ENCODE measurements around the gene GAB2.

Gene GAB2

GRCh38 chr11:78213526-78214330 lies 203.9 kb downstream of the GAB2 start:
- DNase-seq = no peak
- Mint-ChIP-seq H3K4me3 (no peak overlapping the region), H3K27me3 (ENCODE audit: low read depth, poor library complexity) (no peaks in the 10 kb centered on the region), H3K4me1 (no peaks in the 10 kb centered on the region), H3K27ac (no peak overlapping the region), H3K9me3 (peaks cover 6% of the 10 kb centered on the region), H3K36me3 (ENCODE audit: low read depth) (peaks cover 49% of the 10 kb centered on the region)
- TF ChIP-seq, protein P1, sequence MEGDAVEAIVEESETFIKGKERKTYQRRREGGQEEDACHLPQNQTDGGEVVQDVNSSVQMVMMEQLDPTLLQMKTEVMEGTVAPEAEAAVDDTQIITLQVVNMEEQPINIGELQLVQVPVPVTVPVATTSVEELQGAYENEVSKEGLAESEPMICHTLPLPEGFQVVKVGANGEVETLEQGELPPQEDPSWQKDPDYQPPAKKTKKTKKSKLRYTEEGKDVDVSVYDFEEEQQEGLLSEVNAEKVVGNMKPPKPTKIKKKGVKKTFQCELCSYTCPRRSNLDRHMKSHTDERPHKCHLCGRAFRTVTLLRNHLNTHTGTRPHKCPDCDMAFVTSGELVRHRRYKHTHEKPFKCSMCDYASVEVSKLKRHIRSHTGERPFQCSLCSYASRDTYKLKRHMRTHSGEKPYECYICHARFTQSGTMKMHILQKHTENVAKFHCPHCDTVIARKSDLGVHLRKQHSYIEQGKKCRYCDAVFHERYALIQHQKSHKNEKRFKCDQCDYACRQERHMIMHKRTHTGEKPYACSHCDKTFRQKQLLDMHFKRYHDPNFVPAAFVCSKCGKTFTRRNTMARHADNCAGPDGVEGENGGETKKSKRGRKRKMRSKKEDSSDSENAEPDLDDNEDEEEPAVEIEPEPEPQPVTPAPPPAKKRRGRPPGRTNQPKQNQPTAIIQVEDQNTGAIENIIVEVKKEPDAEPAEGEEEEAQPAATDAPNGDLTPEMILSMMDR (IDR thresholded peaks at IDR 0.05) = no peak

- H3K4me3 Mint-ChIP-seq = no peak overlapping the region
- no peak overlapping the region for H3K27ac Mint-ChIP-seq
- no peak for DNase-seq
- peaks cover 6% of the 10 kb centered on the region for H3K9me3 Mint-ChIP-seq
- TF ChIP-seq, protein P1 (IDR thresholded peaks at IDR 0.05) = no peak
- peaks cover 45% of the 10 kb centered on the region for H3K36me3 Mint-ChIP-seq (ENCODE audit: low read depth)
- H3K27me3 Mint-ChIP-seq (ENCODE audit: low read depth, poor library complexity) = no peaks in the 10 kb centered on the region
- H3K4me1 Mint-ChIP-seq = no peaks in the 10 kb centered on the region
Observed at GRCh38 chr11:78212586-78213371, 204.8 kb downstream of the GAB2 start.

- no peak overlapping the region for H3K4me3 Mint-ChIP-seq
- H3K4me1 Mint-ChIP-seq = no peaks in the 10 kb centered on the region
- H3K27me3 Mint-ChIP-seq (ENCODE audit: low read depth, poor library complexity) = peaks cover 3% of the 10 kb centered on the region
- peaks cover 6% of the 10 kb centered on the region for H3K9me3 Mint-ChIP-seq
- TF ChIP-seq, protein P1 (IDR thresholded peaks at IDR 0.05) = no peak
- H3K36me3 Mint-ChIP-seq (ENCODE audit: low read depth) = peaks cover 39% of the 10 kb centered on the region
- DNase-seq = no peak
- H3K27ac Mint-ChIP-seq = no peak overlapping the region
Observed at GRCh38 chr11:78211565-78211964, 206.1 kb downstream of the GAB2 start.

DNA sequence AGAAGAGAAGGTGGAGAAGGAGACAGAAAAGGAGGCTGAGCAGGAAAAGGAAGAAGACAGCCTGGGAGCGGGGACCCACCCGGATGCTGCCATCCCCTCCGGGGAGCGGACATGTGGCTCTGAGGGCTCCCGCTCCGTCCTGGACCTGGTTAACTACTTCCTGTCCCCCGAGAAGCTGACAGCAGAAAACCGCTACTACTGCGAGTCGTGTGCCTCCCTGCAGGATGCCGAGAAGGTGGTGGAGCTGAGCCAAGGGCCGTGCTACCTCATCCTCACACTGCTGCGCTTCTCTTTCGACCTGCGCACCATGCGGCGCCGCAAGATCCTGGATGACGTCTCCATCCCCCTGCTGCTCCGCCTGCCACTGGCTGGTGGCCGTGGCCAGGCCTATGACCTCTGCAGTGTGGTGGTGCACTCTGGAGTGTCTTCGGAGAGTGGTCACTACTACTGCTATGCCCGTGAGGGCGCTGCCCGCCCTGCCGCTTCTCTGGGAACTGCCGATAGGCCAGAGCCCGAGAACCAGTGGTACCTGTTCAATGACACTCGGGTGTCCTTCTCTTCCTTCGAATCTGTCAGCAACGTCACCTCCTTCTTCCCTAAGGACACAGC lies 207.5 kb downstream of the GAB2 start:
- H3K27me3 Mint-ChIP-seq (ENCODE audit: low read depth, poor library complexity) = peaks cover 3% of the 10 kb centered on the region
- H3K36me3 Mint-ChIP-seq (ENCODE audit: low read depth) = peaks cover 39% of the 10 kb centered on the region
- no peak overlapping the region for H3K27ac Mint-ChIP-seq
- H3K4me3 Mint-ChIP-seq = no peak overlapping the region
- no peaks in the 10 kb centered on the region for H3K4me1 Mint-ChIP-seq
- TF ChIP-seq, protein P1 (IDR thresholded peaks at IDR 0.05) = no peak
- peaks cover 6% of the 10 kb centered on the region for H3K9me3 Mint-ChIP-seq
- no peak for DNase-seq

GRCh38 chr11:78209478-78209877 lies 208.1 kb downstream of the GAB2 start:
- Mint-ChIP-seq H3K4me1 (no peaks in the 10 kb centered on the region), H3K27ac (no peak overlapping the region), H3K4me3 (no peak overlapping the region), H3K9me3 (peaks cover 6% of the 10 kb centered on the region), H3K27me3 (ENCODE audit: low read depth, poor library complexity) (peaks cover 3% of the 10 kb centered on the region), H3K36me3 (ENCODE audit: low read depth) (peaks cover 39% of the 10 kb centered on the region)
- no peak for DNase-seq
- TF ChIP-seq, protein P1 (IDR thresholded peaks at IDR 0.05) = no peak

Data from nephron progenitor cell (in vitro differentiated cells).